ENCODE results near the gene DNM2. TPM values are rescaled to one million over a fixed set of nuclear protein-coding genes. Genes with fewer than 3 reads are reported as not detected.

DNM2 gene
- total RNA-seq, 1 donor from 2014 or later: 177 TPM

- DNase-seq (ENCODE audit: missing footprints) (no peak), ATAC-seq (no peak)
- intact Hi-C loops (cut with DNase I): loop anchor here (1.0 to 2.0 kb wide), 4 partner anchors 52 to 148 kb away; partner anchors contain the start of gene TMED1
These were observed 874 bp upstream of the DNM2 start for GRCh38 chr19:10717054-10717355.

- intact Hi-C loops (cut with DNase I): no loop called here
- peak; percentile 82 for DNase-seq (ENCODE audit: missing footprints)
- peak; percentile 33 for ATAC-seq
These were observed 622 bp downstream of the DNM2 start for GRCh38 chr19:10718205-10719196.

GRCh38 chr19:10719466-10719961 is 1.6 kb downstream of the DNM2 start:
- no peak for DNase-seq (ENCODE audit: missing footprints)
- intact Hi-C loops (cut with DNase I): no loop called here
- ATAC-seq: no peak

GRCh38 chr19:10720607-10721125 is 2.8 kb downstream of the DNM2 start:
- DNase-seq (ENCODE audit: missing footprints) (no peak), ATAC-seq (no peak)
- intact Hi-C loops (cut with DNase I): no loop called here

- ATAC-seq (no peak), DNase-seq (ENCODE audit: missing footprints) (no peak)
- intact Hi-C loops (cut with DNase I): no loop called here
These were observed 5.7 kb downstream of the DNM2 start for GRCh38 chr19:10723591-10723990.

- intact Hi-C loops (cut with DNase I): no loop called here
- no peak for DNase-seq (ENCODE audit: missing footprints)
- no peak for ATAC-seq
These were observed 6.7 kb downstream of the DNM2 start for GRCh38 chr19:10724573-10725071.

GRCh38 chr19:10725415-10725814 is 7.5 kb downstream of the DNM2 start:
- intact Hi-C loops (cut with DNase I): no loop called here
- ATAC-seq (no peak), DNase-seq (ENCODE audit: missing footprints) (no peak)

GRCh38 chr19:10726268-10726667 is 8.4 kb downstream of the DNM2 start:
- intact Hi-C loops (cut with DNase I): no loop called here
- peak; percentile 66 for ATAC-seq

GRCh38 chr19:10727685-10728201 is 9.9 kb downstream of the DNM2 start:
- ATAC-seq: no peak
- DNase-seq (ENCODE audit: missing footprints): no peak
- intact Hi-C loops (cut with DNase I): no loop called here

More at GRCh38 chr19:10726268-10726667, 8.4 kb downstream of the DNM2 start:
- no peak for DNase-seq (ENCODE audit: missing footprints)

GRCh38 chr19:10729411-10729810 is 11.5 kb downstream of the DNM2 start:
- ATAC-seq: no peak
- DNase-seq (ENCODE audit: missing footprints): no peak
- intact Hi-C loops (cut with DNase I): no loop called here

GRCh38 chr19:10730932-10731331 is 13.1 kb downstream of the DNM2 start:
- DNase-seq (ENCODE audit: missing footprints) (no peak), ATAC-seq (peak; percentile 51)
- intact Hi-C loops (cut with DNase I): no loop called here

- ATAC-seq: no peak
- intact Hi-C loops (cut with DNase I): no loop called here
- DNase-seq (ENCODE audit: missing footprints): no peak
These were observed 17.9 kb downstream of the DNM2 start for GRCh38 chr19:10735741-10736140.

GRCh38 chr19:10736189-10736588 is 18.3 kb downstream of the DNM2 start:
- intact Hi-C loops (cut with DNase I): no loop called here
- DNase-seq (ENCODE audit: missing footprints): no peak
- no peak for ATAC-seq

- ATAC-seq (no peak), DNase-seq (ENCODE audit: missing footprints) (no peak)
- intact Hi-C loops (cut with DNase I): no loop called here
These were observed 19.2 kb downstream of the DNM2 start for GRCh38 chr19:10736916-10737551.

- ATAC-seq (no peak), DNase-seq (ENCODE audit: missing footprints) (no peak)
- intact Hi-C loops (cut with DNase I): no loop called here
These were observed 19.8 kb downstream of the DNM2 start for GRCh38 chr19:10737722-10738121.

GRCh38 chr19:10740798-10741197 is 22.9 kb downstream of the DNM2 start:
- DNase-seq (ENCODE audit: missing footprints) (no peak), ATAC-seq (no peak)
- intact Hi-C loops (cut with DNase I): no loop called here

- no peak for ATAC-seq
- intact Hi-C loops (cut with DNase I): no loop called here
- no peak for DNase-seq (ENCODE audit: missing footprints)
These were observed 24.6 kb downstream of the DNM2 start for GRCh38 chr19:10742476-10742875.

- intact Hi-C loops (cut with DNase I): no loop called here
- DNase-seq (ENCODE audit: missing footprints): no peak
- ATAC-seq: no peak
These were observed 26.4 kb downstream of the DNM2 start for GRCh38 chr19:10744253-10744798.

- intact Hi-C loops (cut with DNase I): no loop called here
- DNase-seq (ENCODE audit: missing footprints): no peak
- no peak for ATAC-seq
These were observed 27.0 kb downstream of the DNM2 start for GRCh38 chr19:10744801-10745293.
